ENCODE measurements around the gene L3MBTL4.

L3MBTL4 gene

DNA sequence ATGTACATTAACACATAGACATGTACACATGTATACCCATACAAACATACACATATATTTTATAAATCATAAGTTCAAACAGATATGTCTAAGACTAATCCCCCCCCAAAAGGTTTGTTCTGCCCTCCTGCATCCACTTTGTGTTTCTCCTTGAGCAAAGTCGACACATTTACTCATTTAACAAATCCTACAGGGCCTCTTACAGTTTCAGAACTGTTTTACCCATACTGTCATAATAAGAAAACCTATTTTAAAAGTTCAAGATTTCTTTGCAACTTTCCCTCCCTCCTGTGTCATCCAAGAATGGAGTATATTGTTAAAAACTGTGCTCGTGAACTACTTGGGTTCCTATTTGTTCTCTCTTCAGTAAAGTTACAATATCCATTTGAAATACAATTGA is 166.7 kb downstream of the L3MBTL4 start:
- TF ChIP-seq GATA3 (IDR thresholded peaks at IDR 0.05; ENCODE audit: low read depth, low read length) (no peak), GATA2 (IDR thresholded peaks at IDR 0.05; ENCODE audit: low read depth, low read length) (no peak)

DNA sequence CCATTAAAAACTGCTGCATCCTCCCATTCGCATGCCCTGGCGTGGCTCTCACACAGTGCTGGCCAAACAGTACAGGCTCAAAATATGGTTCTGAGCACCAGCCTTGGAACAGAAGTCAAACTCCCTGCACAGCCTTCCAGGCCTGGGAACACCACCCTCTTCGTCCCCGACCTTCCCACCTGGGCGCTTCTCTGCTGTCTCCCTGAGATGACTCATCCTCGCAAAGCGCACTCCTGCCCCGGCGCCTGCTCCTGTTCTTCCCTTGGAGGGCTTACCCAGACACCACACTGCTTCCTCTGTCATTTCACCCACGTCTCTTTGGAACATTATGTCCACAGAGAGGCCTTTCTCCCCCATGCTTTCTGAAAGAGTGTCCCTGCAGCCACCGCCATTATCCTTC is 172.7 kb downstream of the L3MBTL4 start:
- TF ChIP-seq GATA3 (IDR thresholded peaks at IDR 0.05; ENCODE audit: low read depth, low read length) (no peak), GATA2 (IDR thresholded peaks at IDR 0.05; ENCODE audit: low read depth, low read length) (no peak)

DNA sequence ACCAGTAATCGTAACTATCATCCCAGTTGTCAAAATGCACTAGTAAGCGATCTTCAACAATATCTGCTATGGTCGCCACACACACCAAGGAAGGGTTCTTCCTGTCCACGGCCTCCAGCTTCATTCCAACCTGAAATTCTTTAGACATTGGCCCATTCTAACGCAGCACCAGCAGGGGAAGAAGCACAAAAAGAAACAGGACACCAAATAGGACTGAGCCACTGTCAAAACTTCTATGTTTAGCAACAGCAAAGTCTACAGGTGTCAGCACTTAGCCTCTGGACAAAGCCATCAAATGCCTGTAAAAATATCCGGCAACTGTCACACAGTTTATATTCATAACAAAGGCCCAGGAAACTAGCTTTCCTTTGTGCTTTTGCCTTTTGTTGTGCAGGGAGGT is 175.0 kb downstream of the L3MBTL4 start:
- TF ChIP-seq GATA2 (IDR thresholded peaks at IDR 0.05; ENCODE audit: low read depth, low read length) (no peak), GATA3 (IDR thresholded peaks at IDR 0.05; ENCODE audit: low read depth, low read length) (no peak)

DNA sequence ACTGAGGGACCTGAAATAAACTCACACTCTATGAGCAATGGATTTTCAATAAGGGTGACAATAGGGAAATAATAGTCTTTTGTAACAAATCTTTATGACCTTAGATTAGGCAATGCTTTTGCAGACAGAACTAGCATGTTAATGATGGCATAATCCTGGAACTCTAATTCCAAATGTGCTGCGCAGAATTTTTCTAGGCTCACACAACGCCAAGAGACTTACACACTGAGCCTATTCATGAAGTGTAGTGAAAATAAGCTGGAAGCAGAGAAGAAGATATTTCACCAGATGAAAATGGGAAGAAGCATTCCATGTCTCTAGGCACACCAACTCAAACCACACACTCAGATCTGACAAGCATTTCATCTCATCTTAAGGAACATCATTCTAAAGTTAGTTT is 178.5 kb downstream of the L3MBTL4 start:
- TF ChIP-seq GATA2 (IDR thresholded peaks at IDR 0.05; ENCODE audit: low read depth, low read length) (no peak), GATA3 (IDR thresholded peaks at IDR 0.05; ENCODE audit: low read depth, low read length) (no peak)

GRCh38 chr18:6222271-6222670 is 192.4 kb downstream of the L3MBTL4 start:
- TF ChIP-seq GATA2 (IDR thresholded peaks at IDR 0.05; ENCODE audit: low read depth, low read length) (no peak), GATA3 (IDR thresholded peaks at IDR 0.05; ENCODE audit: low read depth, low read length) (no peak)

- no peak for TF ChIP-seq GATA2 (IDR thresholded peaks at IDR 0.05; ENCODE audit: low read depth, low read length)
- TF ChIP-seq GATA3 (IDR thresholded peaks at IDR 0.05; ENCODE audit: low read depth, low read length) = no peak
Observed at GRCh38 chr18:6221602-6222014, 193.1 kb downstream of the L3MBTL4 start.

GRCh38 chr18:6220129-6220528 is 194.6 kb downstream of the L3MBTL4 start:
- TF ChIP-seq GATA2 (IDR thresholded peaks at IDR 0.05; ENCODE audit: low read depth, low read length) (no peak), GATA3 (IDR thresholded peaks at IDR 0.05; ENCODE audit: low read depth, low read length) (no peak)

DNA sequence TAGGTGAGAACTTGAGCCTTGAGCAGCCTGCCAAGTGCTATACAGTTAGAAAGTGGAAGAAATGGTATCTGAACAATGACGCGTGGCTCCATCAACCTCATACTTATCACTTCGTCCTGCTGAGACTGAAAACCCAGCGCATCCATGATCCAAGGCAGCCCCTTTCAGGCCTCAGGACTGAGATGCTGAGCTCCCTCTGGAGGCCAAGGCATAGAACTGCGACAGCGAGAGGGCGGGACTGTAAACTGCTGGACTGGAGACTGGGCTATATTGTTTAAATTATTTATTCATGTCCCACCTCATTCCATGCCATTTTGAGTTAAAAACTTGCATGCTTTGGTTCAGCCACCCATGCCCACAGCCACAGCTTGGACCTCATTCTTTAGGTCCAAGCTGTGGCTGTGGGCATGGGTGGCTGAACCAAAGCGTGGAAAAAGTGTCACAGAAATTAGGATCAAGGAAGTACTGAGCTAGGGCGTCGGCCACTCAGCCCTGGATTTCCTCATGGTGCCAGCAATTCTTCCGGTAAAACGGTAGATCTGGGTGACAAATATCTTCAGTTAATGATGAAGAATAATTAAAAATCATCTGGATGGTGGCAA is 195.5 kb downstream of the L3MBTL4 start:
- TF ChIP-seq GATA2 (IDR thresholded peaks at IDR 0.05; ENCODE audit: low read depth, low read length) (no peak), GATA3 (IDR thresholded peaks at IDR 0.05; ENCODE audit: low read depth, low read length) (no peak)

GRCh38 chr18:6215888-6216287 is 198.8 kb downstream of the L3MBTL4 start:
- no peak for TF ChIP-seq GATA3 (IDR thresholded peaks at IDR 0.05; ENCODE audit: low read depth, low read length)
- TF ChIP-seq GATA2 (IDR thresholded peaks at IDR 0.05; ENCODE audit: low read depth, low read length) = no peak

- no peak for TF ChIP-seq GATA3 (IDR thresholded peaks at IDR 0.05; ENCODE audit: low read depth, low read length)
- TF ChIP-seq GATA2 (IDR thresholded peaks at IDR 0.05; ENCODE audit: low read depth, low read length) = no peak
Observed at GRCh38 chr18:6211174-6211504, 203.6 kb downstream of the L3MBTL4 start.

- no peak for TF ChIP-seq GATA3 (IDR thresholded peaks at IDR 0.05; ENCODE audit: low read depth, low read length)
Observed at GRCh38 chr18:6210349-6211173, 204.2 kb downstream of the L3MBTL4 start.

DNA sequence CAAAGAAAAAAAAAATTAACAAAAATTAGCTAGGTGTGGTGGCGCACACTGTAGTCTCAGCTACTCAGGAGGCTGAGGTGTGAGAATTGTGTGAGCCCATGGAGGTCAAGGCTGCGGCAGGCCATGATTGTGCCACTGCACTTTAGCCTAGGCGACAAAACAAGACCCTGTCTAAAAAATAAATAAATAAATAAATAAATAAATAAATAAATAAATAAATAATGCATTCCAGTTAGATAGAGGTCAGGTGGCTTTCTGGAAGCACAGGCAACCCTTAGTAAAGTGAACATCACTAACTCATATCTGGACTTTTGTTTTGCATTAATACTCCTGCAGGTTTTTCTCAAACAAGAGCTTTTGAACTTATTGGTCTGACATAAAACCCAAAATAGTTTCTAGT is 206.8 kb downstream of the L3MBTL4 start:
- no peak for TF ChIP-seq GATA3 (IDR thresholded peaks at IDR 0.05; ENCODE audit: low read depth, low read length)
- no peak for TF ChIP-seq GATA2 (IDR thresholded peaks at IDR 0.05; ENCODE audit: low read depth, low read length)

DNA sequence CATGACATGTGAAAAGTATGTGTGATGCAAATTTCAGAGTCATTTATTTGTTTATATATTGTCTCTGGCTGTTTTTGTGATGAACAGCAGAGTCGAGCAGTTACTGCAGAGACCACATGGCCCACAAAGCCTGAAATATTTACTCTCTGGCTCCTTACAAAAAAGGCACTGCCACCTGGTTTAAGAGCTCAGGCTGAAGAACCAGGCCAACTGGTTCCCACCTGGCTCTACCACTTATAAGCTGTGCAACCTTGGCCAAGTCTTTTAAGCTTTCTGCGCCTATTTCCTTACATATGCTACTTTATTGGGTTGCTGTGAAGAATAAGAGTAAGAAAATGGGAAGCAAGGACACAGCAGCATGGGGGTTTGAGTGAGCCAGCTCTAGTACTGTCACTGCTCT is 207.6 kb downstream of the L3MBTL4 start:
- TF ChIP-seq GATA3 (IDR thresholded peaks at IDR 0.05; ENCODE audit: low read depth, low read length) = no peak
- TF ChIP-seq GATA2 (IDR thresholded peaks at IDR 0.05; ENCODE audit: low read depth, low read length) = no peak

- TF ChIP-seq GATA3 (IDR thresholded peaks at IDR 0.05; ENCODE audit: low read depth, low read length) = no peak
- no peak for TF ChIP-seq GATA2 (IDR thresholded peaks at IDR 0.05; ENCODE audit: low read depth, low read length)
Observed at GRCh38 chr18:6205706-6206105, 209.0 kb downstream of the L3MBTL4 start.

GRCh38 chr18:6204476-6204875 is 210.2 kb downstream of the L3MBTL4 start:
- TF ChIP-seq GATA3 (IDR thresholded peaks at IDR 0.05; ENCODE audit: low read depth, low read length) = no peak
